HEK293 (cell line): ENCODE measurements around the gene EGR4.

Experiments
- BCL11B ChIP-seq: fragments of 450-650 bp; formaldehyde crosslinking; IDR thresholded peaks from 2 replicates; pipeline ENCODE4 v1.5.1; 2016; ENCODE audit warnings: low read depth, missing biosample characterization, missing genetic modification characterization
- CTCF ChIP-seq: fragments of 450-650 bp; formaldehyde crosslinking; IDR thresholded peaks from 2 replicates; pipeline ENCODE4 v1.5.1; 2016; ENCODE audit warnings: missing biosample characterization, missing genetic modification characterization
- REST ChIP-seq: fragments of 450-650 bp; formaldehyde crosslinking; IDR thresholded peaks from 2 replicates; pipeline ENCODE4 v1.5.1; 2016; ENCODE audit warnings: missing biosample characterization, missing genetic modification characterization
- YY1 ChIP-seq: fragments of 450-650 bp; formaldehyde crosslinking; IDR thresholded peaks from 2 replicates; pipeline ENCODE4 v1.5.1; 2018; ENCODE audit warnings: missing biosample characterization, missing genetic modification characterization
- ZBTB7A ChIP-seq: fragments of 450-650 bp; formaldehyde crosslinking; IDR thresholded peaks from 2 replicates; pipeline ENCODE4 v1.5.1; 2016; ENCODE audit warnings: low read depth, missing biosample characterization, missing genetic modification characterization
- ZNF114 ChIP-seq: fragments of 450-650 bp; formaldehyde crosslinking; IDR thresholded peaks from 2 replicates; pipeline ENCODE4 v1.5.0; 2017; ENCODE audit warnings: missing biosample characterization, missing genetic modification characterization
- ZNF530 ChIP-seq: fragments of 450-650 bp; formaldehyde crosslinking; IDR thresholded peaks from 2 replicates; pipeline ENCODE4 v1.5.1; 2016; ENCODE audit warnings: low read depth, missing biosample characterization, missing genetic modification characterization
- ZNF561 ChIP-seq: fragments of 450-650 bp; IDR thresholded peaks from 2 replicates; pipeline ENCODE4 v1.5.1; 2018; ENCODE audit warnings: missing biosample characterization, missing genetic modification characterization, borderline replicate concordance
- ZNF623 ChIP-seq: fragments of 450-650 bp; formaldehyde crosslinking; IDR thresholded peaks from 2 replicates; pipeline ENCODE4 v1.5.1; 2016; ENCODE audit warnings: missing biosample characterization, missing genetic modification characterization
- ZNF624 ChIP-seq: fragments of 450-650 bp; formaldehyde crosslinking; IDR thresholded peaks from 2 replicates; pipeline ENCODE4 v1.5.1; 2017; ENCODE audit warnings: missing biosample characterization, missing genetic modification characterization
- ZNF701 ChIP-seq: fragments of 450-650 bp; formaldehyde crosslinking; IDR thresholded peaks from 2 replicates; pipeline ENCODE4 v1.5.1; 2016; ENCODE audit warnings: missing biosample characterization, missing genetic modification characterization
- ZNF830 ChIP-seq: fragments of 450-650 bp; IDR thresholded peaks from 2 replicates; pipeline ENCODE4 v1.5.0; 2018; ENCODE audit warnings: missing biosample characterization, missing genetic modification characterization, low read depth, mild to moderate bottlenecking, moderate library complexity
- ZSCAN18 ChIP-seq: fragments of 450-650 bp; formaldehyde crosslinking; IDR thresholded peaks from 2 replicates; pipeline ENCODE4 v1.5.1; 2016; ENCODE audit warnings: missing biosample characterization, missing genetic modification characterization
- TF ChIP-seq, protein P1 (sequence below): fragments of 450-650 bp; formaldehyde crosslinking; IDR thresholded peaks from 2 replicates; pipeline ENCODE4 v1.5.1; 2016; ENCODE audit warnings: missing biosample characterization, missing genetic modification characterization, borderline replicate concordance

GRCh38 chr2:73259704-73260337, 33.5 kb downstream of the EGR4 start:
- no peak for TF ChIP-seq CTCF (tag by site-specific recombination)
- no peak for TF ChIP-seq ZNF830 (tag by site-specific recombination)
- TF ChIP-seq ZNF530 = no peak
- no peak for TF ChIP-seq ZNF701 (tag by site-specific recombination)
- TF ChIP-seq ZNF624 (tag by site-specific recombination) = no peak
- TF ChIP-seq ZNF623 (tag by site-specific recombination) = no peak
- TF ChIP-seq ZSCAN18 (tag by site-specific recombination) = no peak
- no peak for TF ChIP-seq BCL11B (tag by site-specific recombination)
- no peak for TF ChIP-seq YY1 (tag by site-specific recombination)
- TF ChIP-seq, protein P1, sequence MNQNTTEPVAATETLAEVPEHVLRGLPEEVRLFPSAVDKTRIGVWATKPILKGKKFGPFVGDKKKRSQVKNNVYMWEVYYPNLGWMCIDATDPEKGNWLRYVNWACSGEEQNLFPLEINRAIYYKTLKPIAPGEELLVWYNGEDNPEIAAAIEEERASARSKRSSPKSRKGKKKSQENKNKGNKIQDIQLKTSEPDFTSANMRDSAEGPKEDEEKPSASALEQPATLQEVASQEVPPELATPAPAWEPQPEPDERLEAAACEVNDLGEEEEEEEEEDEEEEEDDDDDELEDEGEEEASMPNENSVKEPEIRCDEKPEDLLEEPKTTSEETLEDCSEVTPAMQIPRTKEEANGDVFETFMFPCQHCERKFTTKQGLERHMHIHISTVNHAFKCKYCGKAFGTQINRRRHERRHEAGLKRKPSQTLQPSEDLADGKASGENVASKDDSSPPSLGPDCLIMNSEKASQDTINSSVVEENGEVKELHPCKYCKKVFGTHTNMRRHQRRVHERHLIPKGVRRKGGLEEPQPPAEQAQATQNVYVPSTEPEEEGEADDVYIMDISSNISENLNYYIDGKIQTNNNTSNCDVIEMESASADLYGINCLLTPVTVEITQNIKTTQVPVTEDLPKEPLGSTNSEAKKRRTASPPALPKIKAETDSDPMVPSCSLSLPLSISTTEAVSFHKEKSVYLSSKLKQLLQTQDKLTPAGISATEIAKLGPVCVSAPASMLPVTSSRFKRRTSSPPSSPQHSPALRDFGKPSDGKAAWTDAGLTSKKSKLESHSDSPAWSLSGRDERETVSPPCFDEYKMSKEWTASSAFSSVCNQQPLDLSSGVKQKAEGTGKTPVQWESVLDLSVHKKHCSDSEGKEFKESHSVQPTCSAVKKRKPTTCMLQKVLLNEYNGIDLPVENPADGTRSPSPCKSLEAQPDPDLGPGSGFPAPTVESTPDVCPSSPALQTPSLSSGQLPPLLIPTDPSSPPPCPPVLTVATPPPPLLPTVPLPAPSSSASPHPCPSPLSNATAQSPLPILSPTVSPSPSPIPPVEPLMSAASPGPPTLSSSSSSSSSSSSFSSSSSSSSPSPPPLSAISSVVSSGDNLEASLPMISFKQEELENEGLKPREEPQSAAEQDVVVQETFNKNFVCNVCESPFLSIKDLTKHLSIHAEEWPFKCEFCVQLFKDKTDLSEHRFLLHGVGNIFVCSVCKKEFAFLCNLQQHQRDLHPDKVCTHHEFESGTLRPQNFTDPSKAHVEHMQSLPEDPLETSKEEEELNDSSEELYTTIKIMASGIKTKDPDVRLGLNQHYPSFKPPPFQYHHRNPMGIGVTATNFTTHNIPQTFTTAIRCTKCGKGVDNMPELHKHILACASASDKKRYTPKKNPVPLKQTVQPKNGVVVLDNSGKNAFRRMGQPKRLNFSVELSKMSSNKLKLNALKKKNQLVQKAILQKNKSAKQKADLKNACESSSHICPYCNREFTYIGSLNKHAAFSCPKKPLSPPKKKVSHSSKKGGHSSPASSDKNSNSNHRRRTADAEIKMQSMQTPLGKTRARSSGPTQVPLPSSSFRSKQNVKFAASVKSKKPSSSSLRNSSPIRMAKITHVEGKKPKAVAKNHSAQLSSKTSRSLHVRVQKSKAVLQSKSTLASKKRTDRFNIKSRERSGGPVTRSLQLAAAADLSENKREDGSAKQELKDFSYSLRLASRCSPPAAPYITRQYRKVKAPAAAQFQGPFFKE = no peak
- TF ChIP-seq ZNF114 (tag by site-specific recombination) = no peak
- TF ChIP-seq REST (tag by site-specific recombination) = no peak
- TF ChIP-seq ZNF561 (tag by site-specific recombination) = no peak
- no peak for TF ChIP-seq ZBTB7A
